BJ (cell line): ENCODE measurements around the gene TRAPPC2B. TPM values are rescaled to one million over a fixed set of nuclear protein-coding genes. Genes with fewer than 3 reads are reported as not detected.
A peak's percentile ranks its signal among the peaks of the same experiment; 100 is the strongest.

ENCODE experiments used
- CTCF ChIA-PET: fragments of 350-600 bp; formaldehyde crosslinking; extraction: SDS; loops from one replicate; lab custom pipeline; 2021; ENCODE audit warnings: antibody characterized with exemption, inconsistent platforms; lab: Yijun Ruan, JAX
- POLR2A ChIA-PET: fragments of 300-600 bp; sonication (Branson Sonifier 250); formaldehyde crosslinking; extraction: SDS; loops from one replicate; lab custom pipeline; 2021; ENCODE audit warnings: antibody characterized with exemption; lab: Charles Lee
- DNase-seq: peaks from one replicate; pipeline ENCODE4 v3.0.0-alpha.2; 2011; ENCODE audit warnings: low read depth
- H3K27me3 ChIP-seq: 2 replicates; pipeline ENCODE4 v1.6.0; 2011; ENCODE audit warnings: low read length; ENCODE audit not compliant: control insufficient read depth, insufficient read depth
- H3K36me3 ChIP-seq: 2 replicates; pipeline ENCODE4 v1.5.1; 2011; ENCODE audit warnings: low read length; ENCODE audit not compliant: control insufficient read depth, insufficient read depth
- H3K4me3 ChIP-seq: 2 replicates; pipeline ENCODE4 v1.5.1; 2011; ENCODE audit warnings: low read depth, mild to moderate bottlenecking, control low read depth, low read length
- polyA minus RNA-seq: library from RNA; depleted of rRNA, polyadenylated mRNA; stranded (reverse); fragments of >200 nt; gene quantifications from 2 replicates; pipeline ENCODE4 v1.2.3, GENCODE V29; 2011; rRNA and poly(A)+ RNA removed
- polyA plus RNA-seq: library from polyadenylated mRNA; depleted of rRNA; stranded (reverse); fragments of >200 nt; gene quantifications from 2 replicates; pipeline ENCODE4 v1.2.3, GENCODE V29; 2011; rRNA removed
- TF ChIP-seq, protein P1 (sequence below): IDR thresholded peaks from 2 replicates; pipeline ENCODE4 v1.5.1; 2011; ENCODE audit warnings: low read depth, mild to moderate bottlenecking, control low read depth, inconsistent platforms, low read length, moderate library complexity; ENCODE audit not compliant: insufficient read depth

TRAPPC2B gene
- 11.0 and 16.3 TPM in 2 replicates for polyA plus RNA-seq
- 5.1 and 5.2 TPM in 2 replicates for polyA minus RNA-seq

- peak; percentile 99 for DNase-seq
- TF ChIP-seq, protein P1, sequence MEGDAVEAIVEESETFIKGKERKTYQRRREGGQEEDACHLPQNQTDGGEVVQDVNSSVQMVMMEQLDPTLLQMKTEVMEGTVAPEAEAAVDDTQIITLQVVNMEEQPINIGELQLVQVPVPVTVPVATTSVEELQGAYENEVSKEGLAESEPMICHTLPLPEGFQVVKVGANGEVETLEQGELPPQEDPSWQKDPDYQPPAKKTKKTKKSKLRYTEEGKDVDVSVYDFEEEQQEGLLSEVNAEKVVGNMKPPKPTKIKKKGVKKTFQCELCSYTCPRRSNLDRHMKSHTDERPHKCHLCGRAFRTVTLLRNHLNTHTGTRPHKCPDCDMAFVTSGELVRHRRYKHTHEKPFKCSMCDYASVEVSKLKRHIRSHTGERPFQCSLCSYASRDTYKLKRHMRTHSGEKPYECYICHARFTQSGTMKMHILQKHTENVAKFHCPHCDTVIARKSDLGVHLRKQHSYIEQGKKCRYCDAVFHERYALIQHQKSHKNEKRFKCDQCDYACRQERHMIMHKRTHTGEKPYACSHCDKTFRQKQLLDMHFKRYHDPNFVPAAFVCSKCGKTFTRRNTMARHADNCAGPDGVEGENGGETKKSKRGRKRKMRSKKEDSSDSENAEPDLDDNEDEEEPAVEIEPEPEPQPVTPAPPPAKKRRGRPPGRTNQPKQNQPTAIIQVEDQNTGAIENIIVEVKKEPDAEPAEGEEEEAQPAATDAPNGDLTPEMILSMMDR = no peak
- H3K36me3 ChIP-seq = 0 out of 2 replicates have a peak, but pooled peaks cover 2% of the 10 kb centered on the region
- ChIA-PET POLR2A (interaction anchor here (0.6 to 1.3 kb wide), 2 partner anchors 12 to 26 kb away, joined by 3 to 4 read pairs; partner anchors contain the start of genes ZNF304 and ZNF548), CTCF (no interaction called here)
- H3K27me3 ChIP-seq = no peaks in the 10 kb centered on the region
- H3K4me3 ChIP-seq = peak within 1 kb of the TSS; percentile 87
These were observed at the start of gene TRAPPC2B, which contains the start of gene ZNF547 for GRCh38 chr19:57362997-57363687. Gene TRAPPC2B (plus strand): TSS chr19:57363551. CDS start chr19:57364834, 1,283 bp downstream. Gene ZNF547 (plus strand): TSS chr19:57363551. CDS start chr19:57368556, 5,005 bp downstream.

DNA sequence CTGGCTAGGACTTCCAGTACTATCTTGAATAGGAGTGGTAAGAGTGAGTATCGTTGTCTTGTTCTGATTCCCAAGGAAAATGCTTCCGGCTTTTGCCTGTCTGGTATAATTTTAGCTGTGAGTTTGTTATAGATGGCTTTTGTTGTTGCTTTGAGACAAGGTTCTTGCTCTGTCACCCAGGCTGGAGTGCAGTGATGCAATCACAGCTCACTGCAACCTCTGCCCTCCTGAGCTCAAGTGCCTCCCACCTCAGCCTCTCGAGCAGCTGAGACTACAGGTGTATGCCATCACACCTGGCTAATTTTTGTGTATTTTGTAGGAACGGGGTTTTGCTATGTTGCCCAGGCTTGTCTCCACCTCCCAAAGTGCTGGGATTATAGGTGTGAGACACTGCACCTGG is 49.2 kb upstream of the TRAPPC2B start:
- ChIA-PET CTCF (no interaction called here), POLR2A (interaction anchor here (0.5 kb wide), 1 partner anchor 16 kb away, joined by 3 read pairs; no protein-coding TSS in a partner anchor)
- peaks cover 10% of the 10 kb centered on the region for H3K27me3 ChIP-seq
- H3K4me3 ChIP-seq = no peak overlapping the region
- TF ChIP-seq, protein P1 = no peak
- no peaks in the 10 kb centered on the region for H3K36me3 ChIP-seq
- DNase-seq = no peak

DNA sequence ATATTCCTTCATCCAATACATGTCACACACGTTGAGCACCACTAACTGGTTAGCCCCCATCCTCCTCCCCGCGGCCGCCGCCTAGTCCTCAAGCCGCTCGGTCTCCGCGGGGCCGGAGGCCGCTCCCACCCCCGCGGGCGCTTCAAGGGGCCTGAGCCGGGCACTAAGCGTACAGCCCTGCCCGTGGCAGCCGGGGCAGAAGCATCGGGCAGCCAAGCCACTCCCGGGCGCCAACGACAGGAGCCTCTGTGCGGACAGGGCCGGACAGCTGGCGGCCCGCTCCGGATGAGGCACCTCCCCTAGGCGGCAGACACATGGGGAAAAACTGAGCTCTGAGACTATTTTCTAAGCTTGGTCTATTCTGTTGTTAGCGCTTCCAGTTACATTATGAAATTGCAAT is 45.8 kb upstream of the TRAPPC2B start:
- CTCF ChIA-PET = no interaction called here
- peaks cover 10% of the 10 kb centered on the region for H3K27me3 ChIP-seq
- no peaks in the 10 kb centered on the region for H3K36me3 ChIP-seq

GRCh38 chr19:57319869-57320179 is 43.5 kb upstream of the TRAPPC2B start:
- DNase-seq = no peak
- peak overlapping the region; percentile 89 for H3K4me3 ChIP-seq
- H3K36me3 ChIP-seq = peaks cover 6% of the 10 kb centered on the region
- TF ChIP-seq, protein P1 = no peak
- H3K27me3 ChIP-seq = peaks cover 10% of the 10 kb centered on the region
- ChIA-PET POLR2A (interaction anchor here (0.6 kb wide), 1 partner anchor 16 kb away, joined by 6 read pairs; no protein-coding TSS in a partner anchor), CTCF (no interaction called here)

More for the DNA sequence above, 45.8 kb upstream of the TRAPPC2B start:
- TF ChIP-seq, protein P1 = no peak
- no peak for DNase-seq
- POLR2A ChIA-PET = no interaction called here
- H3K4me3 ChIP-seq = peak overlapping the region; percentile 19; the same call in 1 of the 2 replicates

GRCh38 chr19:57320180-57321084 is 42.9 kb upstream of the TRAPPC2B start, which contains the start of gene ZNF543:
Gene ZNF543 (plus strand): TSS chr19:57320472. CDS start chr19:57320854, 382 bp downstream.
- POLR2A ChIA-PET = interaction anchor here (0.6 kb wide), 1 partner anchor 17 kb away, joined by 6 read pairs; no protein-coding TSS in a partner anchor
- DNase-seq = peak; percentile 67

More at GRCh38 chr19:57320180-57321084, 42.9 kb upstream of the TRAPPC2B start, which contains the start of gene ZNF543:
- H3K36me3 ChIP-seq = peaks cover 10% of the 10 kb centered on the region
- CTCF ChIA-PET = interaction anchor here (1.0 kb wide), 1 partner anchor 18 kb away, joined by 3 read pairs; no protein-coding TSS in a partner anchor
- H3K4me3 ChIP-seq = peak within 1 kb of the TSS; percentile 89
- H3K27me3 ChIP-seq = peaks cover 10% of the 10 kb centered on the region
- TF ChIP-seq, protein P1 = no peak
